HepG2 (cell line): ENCODE measurements around the gene SOS2. TPM values are rescaled to one million over a fixed set of nuclear protein-coding genes. Genes with fewer than 3 reads are reported as not detected.

Source experiments
- ATAC-seq: fragments of 200-7000 bp; cut with Tn5 transposase; 3 replicates; pipeline ENCODE4 v1.9.1; 2020; ENCODE audit warnings: mild to moderate bottlenecking, moderate library complexity
- BruUV-seq: library from RNA; stranded (reverse); fragments of 400-500 nt; replicated peaks from 2 replicates; lab custom pipeline; 2021; lab: Mats Ljungman, UMichigan
- CTCF ChIA-PET: fragments of 300-600 bp; formaldehyde crosslinking; extraction: SDS; loops from one replicate; lab custom pipeline; 2021; ENCODE audit warnings: low total read pairs, inconsistent platforms, low intra/inter-chr PET ratio; lab: Yijun Ruan, JAX
- POLR2A ChIA-PET: fragments of 350-600 bp; sonication (Branson Sonifier 250); formaldehyde crosslinking; loops from one replicate; lab custom pipeline; 2020; ENCODE audit warnings: antibody characterized with exemption, inconsistent platforms; lab: Yijun Ruan, JAX
- DNase-seq: peaks from one replicate; pipeline ENCODE4 v3.0.0-alpha.2; 2015; ENCODE audit warnings: low spot score
- FAIRE-seq: peaks from 3 replicates; lab custom pipeline; 2011; peaks lifted over from hg19 to GRCh38; lab: Jason Lieb, UNC
- H2AFZ ChIP-seq: one replicate; pipeline ENCODE4 v1.6.1; 2011; ENCODE audit warnings: low read length, inconsistent platforms
- H3K27ac ChIP-seq: fragments of 300-600 bp; 3 replicates; pipeline ENCODE4 v1.8.0; 2011; ENCODE audit warnings: mixed run types, mild to moderate bottlenecking, mixed read lengths, low read length, inconsistent platforms; ENCODE audit not compliant: insufficient read depth; ENCODE audit errors: extremely low read length
- H3K27me3 ChIP-seq, 2 experiments: fragments of 200-600 bp in 1 of 2; 2 replicates in 1 of 2; 3 replicates in 1 of 2; pipeline versions ENCODE4 v1.6.0 to v1.8.0; 2011; ENCODE audit warnings: low read length in 2 of 2, mild to moderate bottlenecking in 2 of 2, moderate library complexity in 2 of 2, inconsistent platforms in 1 of 2; ENCODE audit not compliant: insufficient read depth in 2 of 2, control insufficient read depth in 1 of 2
- H3K36me3 ChIP-seq, 2 experiments: fragments of 200-600 bp in 1 of 2; replicated peaks in 1 of 2; 2 replicates in 1 of 2; 3 replicates in 1 of 2; pipeline versions ENCODE4 v1.5.1 to v1.8.0; 2011; ENCODE audit warnings: low read length in 2 of 2, inconsistent platforms in 1 of 2; ENCODE audit not compliant: insufficient read depth in 2 of 2, control insufficient read depth in 1 of 2
- H3K4me1 ChIP-seq: 2 replicates; pipeline ENCODE4 v1.5.1; 2012; ENCODE audit warnings: low read length, inconsistent platforms; ENCODE audit not compliant: insufficient read depth
- H3K4me2 ChIP-seq: 2 replicates; pipeline ENCODE4 v1.6.0; 2011; ENCODE audit warnings: low read depth, low read length, inconsistent platforms
- H3K4me3 ChIP-seq, 3 experiments: fragments of 200-600 bp in 1 of 3; sonication (generic), shearing (Covaris generic) in 1 of 3; replicated peaks in 1 of 3; 2 replicates each; pipeline ENCODE4 v1.5.1; 2011 to 2016; ENCODE audit warnings: low read length in 3 of 3, inconsistent platforms in 2 of 3, low read depth in 2 of 3, mild to moderate bottlenecking in 2 of 3, control low read depth in 1 of 3, mixed read lengths in 1 of 3; ENCODE audit not compliant: insufficient read depth in 1 of 3
- H3K79me2 ChIP-seq: one replicate; pipeline ENCODE4 v1.6.1; 2011; ENCODE audit warnings: low read length, inconsistent platforms; ENCODE audit not compliant: insufficient read depth
- H3K9ac ChIP-seq: 2 replicates; pipeline ENCODE4 v1.6.0; 2011; ENCODE audit warnings: mild to moderate bottlenecking, low read depth, low read length, inconsistent platforms; ENCODE audit not compliant: insufficient read depth
- H3K9me3 ChIP-seq: 2 replicates; pipeline ENCODE4 v1.5.1; 2012; ENCODE audit warnings: mild to moderate bottlenecking, low read length
- H4K20me1 ChIP-seq: 2 replicates; pipeline ENCODE4 v1.6.0; 2011; ENCODE audit warnings: inconsistent platforms, mild to moderate bottlenecking, low read length, moderate library complexity; ENCODE audit not compliant: insufficient read depth
- HDAC2 ChIP-seq: sonication (generic); formaldehyde crosslinking; IDR thresholded peaks from 2 replicates; pipeline ENCODE4 v1.4.0; 2020; ENCODE audit warnings: missing genetic modification reagents
- KAT8 ChIP-seq: IDR thresholded peaks from 2 replicates; pipeline ENCODE4 v1.6.1; 2016; ENCODE audit warnings: missing genetic modification reagents, missing compliant biosample characterization
- KDM5A ChIP-seq: fragments of 200-600 bp; sonication (generic); IDR thresholded peaks from 2 replicates; pipeline ENCODE4 v1.7.0; 2018; ENCODE audit warnings: antibody characterized with exemption, mild to moderate bottlenecking, low read length, borderline replicate concordance
- NR2F6 ChIP-seq, 2 experiments: IDR thresholded peaks; 2 replicates each; pipeline ENCODE4 v1.6.1; 2016; ENCODE audit warnings: antibody characterized with exemption in 1 of 2, mild to moderate bottlenecking in 1 of 2
- POLR2AphosphoS2 ChIP-seq: IDR thresholded peaks from 2 replicates; pipeline ENCODE4 v1.6.1; 2011; ENCODE audit warnings: low read depth, low read length, improper control_type of control experiment
- RXRB ChIP-seq: IDR thresholded peaks from 2 replicates; pipeline ENCODE4 v1.6.1; 2016; ENCODE audit warnings: borderline replicate concordance, missing genetic modification reagents, missing compliant biosample characterization
- SETDB1 ChIP-seq: sonication (generic); formaldehyde crosslinking; IDR thresholded peaks from 2 replicates; pipeline ENCODE4 v1.5.1; 2020; ENCODE audit warnings: missing genetic modification reagents, mild to moderate bottlenecking, borderline replicate concordance
- SPEN ChIP-seq: sonication (generic); formaldehyde crosslinking; IDR thresholded peaks from 2 replicates; pipeline ENCODE4 v1.5.1; 2020; ENCODE audit warnings: low read depth, mild to moderate bottlenecking, missing genetic modification reagents
- SRY ChIP-seq: sonication (generic); formaldehyde crosslinking; IDR thresholded peaks from 2 replicates; pipeline ENCODE4 v1.8.0; 2022; ENCODE audit warnings: mild to moderate bottlenecking, missing genetic modification reagents
- TBX2 ChIP-seq: sonication (generic); formaldehyde crosslinking; IDR thresholded peaks from 2 replicates; pipeline ENCODE4 v1.5.0; 2020; ENCODE audit warnings: missing genetic modification reagents, mild to moderate bottlenecking, borderline replicate concordance
- ZBTB21 ChIP-seq: sonication (generic); formaldehyde crosslinking; IDR thresholded peaks from 2 replicates; pipeline ENCODE4 v1.4.0; 2020; ENCODE audit warnings: missing genetic modification reagents
- ZBTB44 ChIP-seq: sonication (generic); formaldehyde crosslinking; IDR thresholded peaks from 2 replicates; pipeline ENCODE4 v1.4.0; 2020; ENCODE audit warnings: missing genetic modification reagents
- ZNF12 ChIP-seq: sonication (generic); formaldehyde crosslinking; IDR thresholded peaks from 2 replicates; pipeline ENCODE4 v1.5.0; 2020; ENCODE audit warnings: missing genetic modification reagents
- ZNF263 ChIP-seq: sonication (generic); formaldehyde crosslinking; IDR thresholded peaks from 2 replicates; pipeline ENCODE4 v1.4.0; 2020; ENCODE audit warnings: missing genetic modification reagents
- ZNF501 ChIP-seq: sonication (generic); formaldehyde crosslinking; IDR thresholded peaks from 2 replicates; pipeline ENCODE4 v1.5.1; 2020; ENCODE audit warnings: mild to moderate bottlenecking, moderate library complexity, missing genetic modification reagents
- ZSCAN29 ChIP-seq: sonication (generic); formaldehyde crosslinking; conservative IDR thresholded peaks from 2 replicates; pipeline ENCODE4 v1.4.0; 2020; ENCODE audit warnings: mild to moderate bottlenecking, missing genetic modification reagents
- WGBS: methylation state at CpG from one replicate; pipeline ENCODE4 v1.1.6; 2017; ENCODE audit warnings: low lambda C conversion rate; 5-methylcytosine and 5-hydroxymethylcytosine counted together
- in situ Hi-C: cut with HindIII; loops from 2 replicates; pipeline ENCODE4 v1.10.0; 2017; ENCODE audit warnings: low pct_unique_long_range_greater_than_20kb; ENCODE audit not compliant: extremely low pct_ligation_motif_present
- intact Hi-C: fragments of 100-400 bp; cut with micrococcal nuclease; formaldehyde crosslinking; loops from one replicate; pipeline ENCODE4 v1.10.0; 2022; ENCODE audit not compliant: unreplicated experiment
- polyA plus RNA-seq, 8 experiments: library from polyadenylated mRNA; depleted of rRNA in 3 of 8; stranded (reverse) in 7 of 8; unstranded in 1 of 8; fragments of >200 nt; fragmentation: Illumina TruSeq in 4 of 8; extraction: Trizol in 4 of 8; gene quantifications; 2 replicates each; pipeline versions ENCODE4 v1.2.1 to v1.2.3, GENCODE V29; 2011 to 2016; ENCODE audit warnings: low read depth in 4 of 8, missing spikeins in 1 of 8, mixed read lengths in 1 of 8; ENCODE audit not compliant: insufficient read depth in 1 of 8
- total RNA-seq, 5 experiments: library from RNA; depleted of rRNA; stranded (reverse); fragments of >200 nt; fragmentation: Illumina TruSeq; extraction: Trizol; gene quantifications; 2 replicates each; pipeline ENCODE4 v1.2.3, GENCODE V29; 2016; ENCODE audit warnings: low read depth in 1 of 5
- TF ChIP-seq, protein P1 (sequence below): sonication (generic); formaldehyde crosslinking; IDR thresholded peaks from 2 replicates; pipeline ENCODE4 v1.8.1; 2023; ENCODE audit warnings: mild to moderate bottlenecking, missing genetic modification reagents
- TF ChIP-seq, protein P2 (sequence below): sonication (generic); formaldehyde crosslinking; IDR thresholded peaks from 2 replicates; pipeline ENCODE4 v1.8.0; 2022; ENCODE audit warnings: missing genetic modification reagents, mild to moderate bottlenecking, moderate library complexity, borderline replicate concordance

SOS2 gene
- total and polyA plus RNA-seq, 2 of the 13 experiments (the other 11 are each of a cell fraction or from before 2014, with no cell fraction given): 9.3 to 12.1 TPM

DNA sequence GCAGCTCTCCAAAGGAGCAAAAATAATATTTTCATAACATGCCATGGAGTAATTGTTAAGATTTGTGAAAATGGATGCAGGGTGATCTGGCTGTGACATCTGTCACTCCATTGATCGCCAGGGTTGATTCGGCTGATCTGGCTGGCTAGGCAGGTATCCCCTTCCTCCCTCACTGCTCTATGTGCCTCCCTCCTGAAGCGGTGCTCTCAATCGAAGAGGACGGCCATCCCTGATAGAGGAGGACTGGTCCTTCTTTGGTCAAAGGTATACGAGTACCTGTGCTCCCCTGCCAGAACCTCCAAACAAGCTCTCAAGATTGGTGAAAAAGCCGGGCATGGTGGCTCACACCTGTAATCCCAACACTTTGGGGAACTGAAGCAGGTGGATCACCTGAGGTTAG is 162.9 kb downstream of the SOS2 start (continued):
- no peak for TF ChIP-seq ZBTB44 (CRISPR knock-in tag)

DNA sequence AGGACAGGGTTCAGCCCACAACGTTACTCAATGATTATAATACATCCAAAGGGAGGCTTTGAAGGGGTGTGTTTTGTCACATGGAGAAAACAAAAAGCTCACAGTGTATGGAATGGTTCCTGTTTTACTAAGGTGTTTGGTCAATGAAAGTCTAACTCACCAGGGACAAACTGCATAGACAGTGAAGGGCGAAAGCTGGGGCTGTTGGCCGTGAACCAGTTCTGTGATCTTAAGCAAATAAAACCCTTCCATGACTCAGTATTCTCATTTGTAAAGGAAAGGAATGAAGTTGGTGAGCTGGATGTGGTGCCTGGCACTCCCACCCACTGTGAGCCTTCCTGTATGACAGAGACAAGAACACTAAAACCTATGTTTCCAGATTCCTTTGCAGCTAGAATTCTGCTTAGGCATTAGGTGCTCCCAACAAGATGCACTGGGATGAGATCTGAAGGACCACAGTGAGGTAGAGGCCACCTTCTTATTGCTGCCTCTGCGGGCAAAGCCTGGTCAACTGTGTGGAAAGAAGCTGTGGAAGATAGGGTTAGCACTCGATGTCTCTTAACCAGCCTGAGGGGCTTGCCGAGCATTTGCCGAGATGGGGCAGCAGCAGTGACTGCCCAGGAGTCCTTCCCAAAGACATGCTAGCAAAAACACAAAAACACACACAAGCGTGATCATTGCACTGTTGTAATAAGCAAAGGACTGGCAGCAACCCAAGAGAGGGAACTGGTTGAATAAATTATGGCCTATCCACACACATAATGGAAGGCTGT is 163.5 kb downstream of the SOS2 start:
- DNase-seq: peak; percentile 90
- TF ChIP-seq ZNF263 (CRISPR knock-in tag): peak; percentile 32; the same call in 1 of the 2 replicates
- TF ChIP-seq ZNF501 (CRISPR knock-in tag): 0 out of 2 replicates have a peak, but pooled peaks have one; percentile 51
- TF ChIP-seq POLR2AphosphoS2: no peak
- no peak for TF ChIP-seq KDM5A
- no peak for TF ChIP-seq SRY
- TF ChIP-seq SPEN (CRISPR knock-in tag): 0 out of 2 replicates have a peak, but pooled peaks have one; percentile 28
- TF ChIP-seq RXRB (CRISPR knock-in tag): peak; percentile 55; the same call in 1 of the 2 replicates
- TF ChIP-seq, protein P1, sequence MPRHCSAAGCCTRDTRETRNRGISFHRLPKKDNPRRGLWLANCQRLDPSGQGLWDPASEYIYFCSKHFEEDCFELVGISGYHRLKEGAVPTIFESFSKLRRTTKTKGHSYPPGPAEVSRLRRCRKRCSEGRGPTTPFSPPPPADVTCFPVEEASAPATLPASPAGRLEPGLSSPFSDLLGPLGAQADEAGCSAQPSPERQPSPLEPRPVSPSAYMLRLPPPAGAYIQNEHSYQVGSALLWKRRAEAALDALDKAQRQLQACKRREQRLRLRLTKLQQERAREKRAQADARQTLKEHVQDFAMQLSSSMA (CRISPR knock-in tag): no peak
- TF ChIP-seq, protein P2, sequence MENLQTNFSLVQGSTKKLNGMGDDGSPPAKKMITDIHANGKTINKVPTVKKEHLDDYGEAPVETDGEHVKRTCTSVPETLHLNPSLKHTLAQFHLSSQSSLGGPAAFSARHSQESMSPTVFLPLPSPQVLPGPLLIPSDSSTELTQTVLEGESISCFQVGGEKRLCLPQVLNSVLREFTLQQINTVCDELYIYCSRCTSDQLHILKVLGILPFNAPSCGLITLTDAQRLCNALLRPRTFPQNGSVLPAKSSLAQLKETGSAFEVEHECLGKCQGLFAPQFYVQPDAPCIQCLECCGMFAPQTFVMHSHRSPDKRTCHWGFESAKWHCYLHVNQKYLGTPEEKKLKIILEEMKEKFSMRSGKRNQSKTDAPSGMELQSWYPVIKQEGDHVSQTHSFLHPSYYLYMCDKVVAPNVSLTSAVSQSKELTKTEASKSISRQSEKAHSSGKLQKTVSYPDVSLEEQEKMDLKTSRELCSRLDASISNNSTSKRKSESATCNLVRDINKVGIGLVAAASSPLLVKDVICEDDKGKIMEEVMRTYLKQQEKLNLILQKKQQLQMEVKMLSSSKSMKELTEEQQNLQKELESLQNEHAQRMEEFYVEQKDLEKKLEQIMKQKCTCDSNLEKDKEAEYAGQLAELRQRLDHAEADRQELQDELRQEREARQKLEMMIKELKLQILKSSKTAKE (CRISPR knock-in tag): no peak
- TF ChIP-seq NR2F6 (IDR thresholded peaks at IDR 0.05): no peak
- TF ChIP-seq NR2F6 (CRISPR knock-in tag; IDR thresholded peaks at IDR 0.05): 0 out of 2 replicates have a peak, but pooled peaks have one; percentile 24
- TF ChIP-seq KAT8: peak; percentile 37; the same call in 1 of the 2 replicates
- no peak for TF ChIP-seq SETDB1
- 0 out of 2 replicates have a peak, but pooled peaks have one; percentile 47 for TF ChIP-seq TBX2 (CRISPR knock-in tag)
- peak; percentile 54; the same call in 1 of the 2 replicates for TF ChIP-seq ZNF12 (CRISPR knock-in tag)
- 0 out of 2 replicates have a peak, but pooled peaks have one; percentile 30 for TF ChIP-seq HDAC2 (CRISPR knock-in tag)
- peak; percentile 99 for TF ChIP-seq ZSCAN29 (CRISPR knock-in tag)
- no peak for TF ChIP-seq ZBTB21 (CRISPR knock-in tag)

More for the DNA sequence above, 163.5 kb downstream of the SOS2 start:
- Histone ChIP-seq H3K4me1 (peaks cover 32% of the 10 kb centered on the region), H3K4me2 (peak overlapping the region; percentile 70), H2AFZ (no peak overlapping the region), H3K4me3 (peak overlapping the region in 1 of 3 experiments; percentile 8; a peak in 1 of 6 replicates), H3K36me3 (no peaks in the 10 kb centered on the region), H3K27me3 (no peaks in the 10 kb centered on the region), H4K20me1 (no peaks in the 10 kb centered on the region), H3K9me3 (no peaks in the 10 kb centered on the region), H3K9ac (peak overlapping the region; percentile 13; the same call in 1 of the 2 replicates), H3K27ac (peak overlapping the region; percentile 17), H3K79me2 (no peaks in the 10 kb centered on the region)
- 46% methylated on average over 8 of the region's 8 CpGs for WGBS
- intact Hi-C loops: no loop called here
- no TSS peak for BruUV-seq
- peak; percentile 94 for ATAC-seq
- POLR2A ChIA-PET: interaction anchor here (0.8 to 1.7 kb wide), 7 partner anchors 13 to 205 kb away, joined by 3 to 8 read pairs (median 5); no protein-coding TSS in a partner anchor
- peak; percentile 88 for FAIRE-seq
- in situ Hi-C loops: no loop called here
- CTCF ChIA-PET: no interaction called here
